K562 (cell line): ENCODE measurements around the gene LRRC26. TPM values are rescaled to one million over a fixed set of nuclear protein-coding genes. Genes with fewer than 3 reads are reported as not detected.

Experiments
- ATAC-seq: fragments of 200-7000 bp; cut with Tn5 transposase; 3 replicates; pipeline ENCODE4 v1.9.1; 2020; ENCODE audit warnings: moderate library complexity
- BruUV-seq: library from RNA; stranded (reverse); fragments of 400-500 nt; replicated peaks from 2 replicates; lab custom pipeline; 2021; lab: Mats Ljungman, UMichigan
- CTCF ChIA-PET: fragments of 300-600 bp; formaldehyde crosslinking; extraction: SDS; loops from one replicate; lab custom pipeline; 2021; ENCODE audit warnings: low intra/inter-chr PET ratio; lab: Yijun Ruan, JAX
- POLR2A ChIA-PET: fragments of 300-600, 350-650 bp; sonication (Branson Sonifier 250); formaldehyde crosslinking; extraction: SDS; loops from one replicate; lab custom pipeline; 2021; ENCODE audit warnings: antibody characterized with exemption, inconsistent platforms; lab: Yijun Ruan, JAX
- DNase-seq, 4 experiments: peaks; one replicate each; pipeline versions ENCODE4 v3.0.0 to v3.0.0-alpha.2; 2011 to 2018; ENCODE audit warnings: low spot score in 3 of 4, mixed read lengths in 3 of 4; ENCODE audit errors: extremely low read depth in 1 of 4
- FAIRE-seq: peaks from 2 replicates; lab custom pipeline; 2011; peaks lifted over from hg19 to GRCh38; lab: Jason Lieb, UNC
- H2AFZ ChIP-seq: 2 replicates; pipeline ENCODE4 v1.6.0; 2011; ENCODE audit warnings: low read depth, low read length, control low read depth, inconsistent platforms
- H3K27ac ChIP-seq: fragments of 200-600 bp; 3 replicates; pipeline ENCODE4 v1.8.0; 2011; ENCODE audit warnings: low read depth, mild to moderate bottlenecking, control low read depth, inconsistent platforms, low read length, moderate library complexity, mixed read lengths; ENCODE audit errors: extremely low read depth
- H3K27me3 ChIP-seq, 2 experiments: fragments of 300-600 bp in 1 of 2; 2 replicates in 1 of 2; 3 replicates in 1 of 2; pipeline versions ENCODE4 v1.6.0 to v1.8.0; 2011; ENCODE audit warnings: inconsistent platforms in 2 of 2, low read length in 2 of 2, mild to moderate bottlenecking in 1 of 2, mixed read lengths in 1 of 2, moderate library complexity in 1 of 2; ENCODE audit not compliant: control insufficient read depth in 2 of 2, insufficient read depth in 2 of 2
- H3K36me3 ChIP-seq: fragments of 300-600 bp; 3 replicates; pipeline ENCODE4 v1.8.0; 2011; ENCODE audit warnings: mild to moderate bottlenecking, low read length, inconsistent platforms; ENCODE audit not compliant: control insufficient read depth, insufficient read depth
- H3K4me1 ChIP-seq, 2 experiments: fragments of 200-600 bp in 1 of 2; replicated peaks in 1 of 2; 2 replicates in 1 of 2; 3 replicates in 1 of 2; pipeline versions ENCODE4 v1.5.1 to v1.8.0; 2011; ENCODE audit warnings: inconsistent platforms in 2 of 2, low read length in 2 of 2, mild to moderate bottlenecking in 1 of 2, mixed read lengths in 1 of 2, moderate library complexity in 1 of 2; ENCODE audit not compliant: control insufficient read depth in 2 of 2, insufficient read depth in 2 of 2
- H3K4me2 ChIP-seq: 2 replicates; pipeline ENCODE4 v1.6.1; 2011; ENCODE audit warnings: low read length, control low read depth, inconsistent platforms, mixed read lengths; ENCODE audit not compliant: insufficient read depth
- H3K4me3 ChIP-seq: fragments of 200-600 bp; sonication (generic), shearing (Covaris generic); 2 replicates; pipeline ENCODE4 v1.5.1; 2016; ENCODE audit warnings: control low read depth, inconsistent platforms
- H3K79me2 ChIP-seq: fragments of 200-600 bp; 3 replicates; pipeline ENCODE4 v1.8.0; 2011; ENCODE audit warnings: low read length, inconsistent platforms; ENCODE audit not compliant: control insufficient read depth, insufficient read depth
- H3K9ac ChIP-seq, 2 experiments: 2 replicates each; pipeline versions ENCODE4 v1.6.0 to v1.6.1; 2011; ENCODE audit warnings: low read depth in 2 of 2, low read length in 2 of 2, control low read depth in 1 of 2, inconsistent platforms in 1 of 2, mild to moderate bottlenecking in 1 of 2, mixed read lengths in 1 of 2; ENCODE audit not compliant: insufficient read depth in 1 of 2
- H3K9me1 ChIP-seq: one replicate; pipeline ENCODE4 v1.6.0; 2011; ENCODE audit warnings: inconsistent platforms, mild to moderate bottlenecking, low read length, moderate library complexity; ENCODE audit not compliant: control insufficient read depth, insufficient read depth
- H3K9me3 ChIP-seq: replicated peaks from 2 replicates; pipeline ENCODE4 v1.5.1; 2011; ENCODE audit warnings: low read depth, low read length, inconsistent platforms; ENCODE audit not compliant: control insufficient read depth, insufficient read depth
- H4K20me1 ChIP-seq: replicated peaks from 2 replicates; pipeline ENCODE4 v1.6.1; 2011; ENCODE audit warnings: low read length, inconsistent platforms, mixed read lengths; ENCODE audit not compliant: control insufficient read depth, insufficient read depth
- ARID1B ChIP-seq: fragments of 450-650 bp; IDR thresholded peaks from 2 replicates; pipeline ENCODE4 v1.6.1; 2016; ENCODE audit warnings: antibody characterized with exemption, mild to moderate bottlenecking, inconsistent platforms
- CBFA2T2 ChIP-seq: fragments of 450-650 bp; conservative IDR thresholded peaks from 2 replicates; pipeline ENCODE4 v1.6.1; 2017; ENCODE audit warnings: mild to moderate bottlenecking
- CBFB ChIP-seq: sonication (generic); formaldehyde crosslinking; IDR thresholded peaks from 2 replicates; pipeline ENCODE4 v1.4.0; 2020; ENCODE audit warnings: mild to moderate bottlenecking, missing genetic modification reagents
- EP300 ChIP-seq: IDR thresholded peaks from 2 replicates; pipeline ENCODE4 v1.6.1; 2012; ENCODE audit warnings: low read length, improper control_type of control experiment
- HMG20B ChIP-seq: fragments of 250-450 bp; sonication (Bioruptor Pico); IDR thresholded peaks from 2 replicates; pipeline ENCODE4 v1.5.0; 2021; ENCODE audit warnings: mild to moderate bottlenecking
- MAX ChIP-seq: sonication (generic); formaldehyde crosslinking; IDR thresholded peaks from 2 replicates; pipeline ENCODE4 v1.9.0; 2022; ENCODE audit warnings: mild to moderate bottlenecking, missing genetic modification reagents
- MEF2D ChIP-seq: conservative IDR thresholded peaks from 2 replicates; pipeline ENCODE4 v1.6.1; 2016; ENCODE audit warnings: low read depth, missing genetic modification characterization, missing compliant biosample characterization
- MEIS2 ChIP-seq: fragments of 450-650 bp; IDR thresholded peaks from 2 replicates; pipeline ENCODE4 v1.6.1; 2014; ENCODE audit warnings: mild to moderate bottlenecking; ENCODE audit not compliant: partially characterized antibody
- MXD1 ChIP-seq: fragments of 250-450 bp; sonication (Bioruptor Pico); IDR thresholded peaks from 2 replicates; pipeline ENCODE4 v1.8.0; 2021; ENCODE audit warnings: borderline replicate concordance, mild to moderate bottlenecking, moderate library complexity; ENCODE audit not compliant: poor library complexity, severe bottlenecking
- NEUROD1 ChIP-seq: fragments of 150-350 bp; IDR thresholded peaks from 2 replicates; pipeline ENCODE4 v1.6.1; 2014; ENCODE audit warnings: borderline replicate concordance, low read length, low read depth; ENCODE audit not compliant: partially characterized antibody
- STAT5A ChIP-seq: IDR thresholded peaks from 2 replicates; pipeline ENCODE4 v1.6.1; 2012; ENCODE audit warnings: low read length, inconsistent platforms, borderline replicate concordance
- TEAD4 ChIP-seq, 2 experiments: sonication (generic) in 1 of 2; formaldehyde crosslinking in 1 of 2; IDR thresholded peaks; 2 replicates each; pipeline versions ENCODE4 v1.6.1 to v1.8.0; 2012 to 2022; ENCODE audit warnings: borderline replicate concordance in 1 of 2, inconsistent platforms in 1 of 2, low read length in 1 of 2, mild to moderate bottlenecking in 1 of 2, missing genetic modification reagents in 1 of 2
- TFAP4 ChIP-seq: sonication (generic); formaldehyde crosslinking; IDR thresholded peaks from 2 replicates; pipeline ENCODE4 v1.8.0; 2022; ENCODE audit warnings: missing genetic modification reagents, mild to moderate bottlenecking, moderate library complexity, borderline replicate concordance
- TGIF2 ChIP-seq: sonication (generic); formaldehyde crosslinking; IDR thresholded peaks from 2 replicates; pipeline ENCODE4 v1.8.1; 2022; ENCODE audit warnings: mild to moderate bottlenecking, missing genetic modification reagents, moderate library complexity
- ZFP91 ChIP-seq: sonication (generic); formaldehyde crosslinking; IDR thresholded peaks from 2 replicates; pipeline ENCODE4 v1.8.0; 2022; ENCODE audit warnings: mild to moderate bottlenecking, missing genetic modification reagents
- ZKSCAN3 ChIP-seq: fragments of 250-450 bp; sonication (Bioruptor Pico); IDR thresholded peaks from 2 replicates; pipeline ENCODE4 v1.4.0; 2020
- ZNF263 ChIP-seq: sonication (generic); formaldehyde crosslinking; IDR thresholded peaks from 2 replicates; pipeline ENCODE4 v1.8.0; 2022; ENCODE audit warnings: mild to moderate bottlenecking, missing genetic modification reagents, borderline replicate concordance
- WGBS: fragments of 100-300 bp; shearing (Covaris generic); methylation state at CpG from one replicate; pipeline ENCODE4 v1.1.6; 2016; ENCODE audit warnings: low coverage, mixed read lengths; ENCODE audit not compliant: insufficient coverage; ENCODE audit errors: missing lambda C conversion rate; 5-methylcytosine and 5-hydroxymethylcytosine counted together
- in situ Hi-C: fragments of 300-500 bp; cut with MboI; formaldehyde crosslinking; loops from 4 replicates; pipeline ENCODE4 v1.15.0; 2018; ENCODE audit warnings: inconsistent platforms, mixed read lengths
- intact Hi-C: fragments of 100-400 bp; cut with micrococcal nuclease; formaldehyde crosslinking; loops from 2 replicates; pipeline ENCODE4 v1.14.2; 2022
- polyA plus RNA-seq, 8 experiments: library from polyadenylated mRNA; depleted of rRNA in 4 of 8; stranded (reverse) in 5 of 8; unstranded in 3 of 8; fragments of >200 nt; fragmentation: Nextera tagmentation in 2 of 8; fragmentation: Illumina TruSeq in 1 of 8; extraction: Ambion mirVana in 2 of 8; extraction: Trizol in 1 of 8; gene quantifications; 2 replicates each; pipeline versions ENCODE4 v1.2.1 to v1.2.3, GENCODE V29; 2011 to 2014; ENCODE audit warnings: inconsistent platforms in 1 of 8, missing spikeins in 1 of 8
- total RNA-seq, 7 experiments: library from RNA; depleted of rRNA in 6 of 7; stranded (reverse); fragments of >200 nt in 6 of 7; fragmentation: Illumina TruSeq in 2 of 7; extraction: Trizol in 2 of 7; gene quantifications; 2 replicates each; pipeline versions ENCODE4 v1.2.1 to v1.2.3, GENCODE V29; 2011 to 2021; ENCODE audit warnings: low replicate concordance in 1 of 7

Gene LRRC26
- total and polyA plus RNA-seq, 9 of the 15 experiments (the other 6 are each of a cell fraction or from before 2014, with no cell fraction given): not detected

DNA sequence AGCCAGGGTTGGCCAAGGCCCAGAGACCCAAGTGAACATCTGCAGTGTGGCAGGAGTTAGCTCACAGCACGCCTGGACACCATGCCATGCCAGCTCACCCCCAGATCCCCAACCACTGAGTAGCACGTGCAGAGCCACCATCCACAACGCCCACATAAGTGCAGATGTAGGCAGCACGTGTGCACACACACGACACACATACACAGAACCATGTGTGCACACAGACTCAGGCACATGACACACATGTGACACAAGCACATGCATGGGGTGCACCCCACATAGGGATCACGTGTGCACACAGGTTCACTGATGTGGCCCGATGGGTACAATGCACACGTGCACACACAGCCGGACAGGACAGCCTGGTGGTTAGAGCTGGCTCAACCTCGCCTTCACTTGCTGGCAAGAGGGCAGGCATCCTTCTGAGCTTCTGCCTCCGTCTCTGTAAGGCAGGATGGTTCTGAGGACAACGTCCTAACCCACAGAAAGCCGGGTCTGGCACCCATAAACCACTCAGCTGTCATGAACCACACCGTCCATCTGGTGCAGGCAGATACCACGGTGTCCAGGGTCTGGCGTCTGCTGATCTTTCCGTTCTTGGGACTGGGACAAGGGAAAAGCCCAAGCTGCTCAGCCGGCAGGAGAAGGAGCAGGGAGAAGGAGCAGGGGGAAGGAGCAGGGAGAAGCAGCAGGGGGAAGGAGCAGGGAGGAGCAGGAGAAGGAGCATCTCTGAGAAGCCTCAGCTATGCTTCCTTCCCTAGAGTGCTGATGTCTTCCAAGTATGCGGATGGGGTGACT, 12.0 kb downstream of the LRRC26 start:
- peak in 3 of 4 experiments; percentile 47 to 62 (median 54) for DNase-seq
- FAIRE-seq: peak; percentile 85
- POLR2A ChIA-PET: interaction anchor here (0.7 to 1.4 kb wide), 4 partner anchors 8 to 83 kb away, joined by 3 to 5 read pairs (median 3); partner anchors contain the start of gene TUBB4B
- Histone ChIP-seq H3K4me1 (peaks cover 18 to 69% of the 10 kb centered on the region in 2 experiments; a peak in 4 of 5 replicates), H3K36me3 (no peaks in the 10 kb centered on the region), H4K20me1 (0 out of 2 replicates have a peak, but pooled peaks cover 8% of the 10 kb centered on the region), H3K4me2 (peak overlapping the region; percentile 58; the same call in 1 of the 2 replicates), H3K4me3 (no peak overlapping the region), H3K79me2 (no peaks in the 10 kb centered on the region), H3K9me1 (no peaks in the 10 kb centered on the region), H3K9me3 (no peaks in the 10 kb centered on the region; the same call in 1 of the 2 replicates), H3K27me3 (no peaks in the 10 kb centered on the region; a peak in 1 of 5 replicates), H2AFZ (peak overlapping the region; percentile 49), H3K27ac (no peak overlapping the region; the same call in 2 of the 3 replicates), H3K9ac (peak overlapping the region in 1 of 2 experiments; percentile 57; a peak in 2 of 4 replicates)
- peak; percentile 13; the same call in 2 of the 3 replicates for ATAC-seq
- no TSS peak for BruUV-seq
- 15% methylated on average over 18 of the region's 19 CpGs for WGBS
- CTCF ChIA-PET: no interaction called here
- intact Hi-C loops (no loop called here), in situ Hi-C loops (no loop called here)
- no peak for TF ChIP-seq ZFP91 (CRISPR knock-in tag)
- peak; percentile 72 for TF ChIP-seq CBFA2T2
- peak; percentile 73 for TF ChIP-seq TEAD4 (IDR thresholded peaks at IDR 0.05; ENCODE audit: low read length)
- no peak for TF ChIP-seq TEAD4 (CRISPR knock-in tag; IDR thresholded peaks at IDR 0.05; ENCODE audit: borderline replicate concordance)
- TF ChIP-seq MAX (CRISPR knock-in tag): peak; percentile 96
- TF ChIP-seq STAT5A: no peak
- peak; percentile 79 for TF ChIP-seq MEIS2
- peak; percentile 13; the same call in 1 of the 2 replicates for TF ChIP-seq EP300
- TF ChIP-seq ZNF263: peak; percentile 67
- TF ChIP-seq NEUROD1: peak; percentile 32
- TF ChIP-seq MXD1: no peak
- no peak for TF ChIP-seq TGIF2 (CRISPR knock-in tag)
- TF ChIP-seq CBFB: peak; percentile 86
- no peak for TF ChIP-seq HMG20B (CRISPR knock-in tag)
- TF ChIP-seq TFAP4 (CRISPR knock-in tag): peak; percentile 64; the same call in 1 of the 2 replicates
- no peak for TF ChIP-seq MEF2D (tag)
- no peak for TF ChIP-seq ZKSCAN3
- peak; percentile 85 for TF ChIP-seq ARID1B
